Heart right ventricle (tissue), 16 donors: ENCODE data around the gene ZNF705A. TPM values are rescaled to one million over a fixed set of nuclear protein-coding genes. Genes with fewer than 3 reads are reported as not detected.
"Not testable (repeated sequence)": the region's sequence is repeated elsewhere in the genome, so short reads cannot be mapped to it uniquely, and the experiment has no call there.

Source experiments
- ATAC-seq, 8 donors: fragments of 200-7000 bp; cut with Tn5 transposase; one replicate each; pipeline ENCODE4 v1.9.1; 2020; ENCODE audit warnings: mild to moderate bottlenecking in 8 of 8, moderate library complexity in 8 of 8, moderate number of reproducible peaks in 1 of 8
- DNase-seq, 2 donors: peaks; one replicate each; pipeline ENCODE4 v3.0.0-alpha.2; 2020
- H3K27ac ChIP-seq, 10 donors: fragments of 200-600 bp; sonication (generic) in 2 of 10; one replicate each; pipeline versions ENCODE4 v1.5.0 to v1.8.0; 2020 to 2022; ENCODE audit warnings: mild to moderate bottlenecking in 3 of 10
- H3K27me3 ChIP-seq, 7 donors: fragments of 200-600 bp; one replicate each; pipeline ENCODE4 v1.8.0; 2021 to 2022; ENCODE audit warnings: mild to moderate bottlenecking in 2 of 7
- H3K36me3 ChIP-seq, 9 donors: fragments of 200-600 bp; sonication (generic) in 1 of 9; one replicate each; pipeline versions ENCODE4 v1.5.0 to v1.8.0; 2020 to 2022; ENCODE audit warnings: mild to moderate bottlenecking in 2 of 9
- H3K4me1 ChIP-seq, 9 donors: fragments of 200-600 bp; sonication (generic) in 1 of 9; one replicate each; pipeline versions ENCODE4 v1.5.0 to v1.8.0; 2020 to 2022; ENCODE audit warnings: mild to moderate bottlenecking in 4 of 9
- H3K4me3 ChIP-seq, 10 donors: fragments of 200-600 bp; sonication (generic) in 2 of 10; one replicate each; pipeline versions ENCODE4 v1.5.0 to v1.8.0; 2020 to 2022; ENCODE audit warnings: mild to moderate bottlenecking in 7 of 10, moderate library complexity in 2 of 10
- H3K9me3 ChIP-seq, 11 donors: fragments of 200-600 bp in 10 of 11; sonication (generic) in 2 of 11; one replicate each; pipeline versions ENCODE4 v1.5.0 to v1.8.0; 2013 to 2022; ENCODE audit warnings: mild to moderate bottlenecking in 2 of 11, control low read depth in 1 of 11, moderate library complexity in 1 of 11
- whole genome bisulfite sequencing, 2 donors: extraction: QIAGEN DNeasy Blood & Tissue Kit; methylation state at CpG; one replicate each; pipeline ENCODE4 v1.1.7; 2013; ENCODE audit warnings: inconsistent platforms in 1 of 2; 5-methylcytosine and 5-hydroxymethylcytosine counted together
- intact Hi-C, 10 donors: fragments of 100-400 bp; cut with DNase I; formaldehyde crosslinking; loops; one replicate each; pipeline versions ENCODE4 v1.11.1 to v1.14.2; 2022
- polyA plus RNA-seq, 2 donors: library from polyadenylated mRNA; stranded (reverse); fragments of 200-250 nt; gene quantifications; one replicate each; pipeline ENCODE4 v1.2.3, GENCODE V29; 2013
- total RNA-seq, 10 donors: library from RNA; stranded (reverse); fragmentation: NEBNext Ultra II Directional in 3 of 10; extraction: Animal tissue kit (Norgen Biotek cat#: 25700) in 3 of 10; gene quantifications; one replicate each; pipeline versions ENCODE4 v1.2.1 to v1.2.4, GENCODE V29; 2021 to 2023
- TF ChIP-seq, protein P1 (sequence below), 9 donors: fragments of 200-600 bp; sonication (generic) in 2 of 9; IDR thresholded peaks; one replicate each; pipeline versions ENCODE4 v1.5.0 to v1.8.0; 2021 to 2022; ENCODE audit warnings: antibody characterized with exemption in 9 of 9, mild to moderate bottlenecking in 5 of 9, moderate library complexity in 1 of 9
- donor health status: Arrhythmogenic right ventricular cardiomyopathy.
- donor health status: ischemic (EF 13 %, LVEDD 7.1; RV severe dilation, severe dysfunction).
- donor health status: healthy with polysubstance abuse.
- donor health status: DM: no; HTN: yes; CAD: no.
- donor health status: DM: no; HTN: no; CAD: no.
- donor health status: ischemic (EF 25% LVEDD 6.9; RV normal size, moderate dysfunction).
- donor health status: ischemic (EF 25% LVEDD 5.7; RV mildly dilated, moderate dysfunction).
- donor health status: healthy.
- donor health status: DM: yes; HTN: yes; CAD: no.
- donor health status: Ischemic cardiomyopathy.
- donor health status: ischemic (EF 35%, LVEDD 5.7; RV mildly dilated, moderate dysfunction).
- donor health status: nonischemic (EF 11% LVEDD 7.7; RV severe dilation, severe dysfunction).
- donor health status: DM: yes; HTN: yes; CAD: no.
- donor health status: PGD.
- donor health status: ischemic (EF 29% LVEDD 5.4; RV normal size, mild dysfunction).
- donor health status: nonischemic (EF 23%, LVEDD 6.1; RV moderate dilation, normal function).

Gene ZNF705A
- total and polyA plus RNA-seq, 12 donors: not detected

GRCh38 chr12:8123124-8123912 is 33.5 kb upstream of the ZNF705A start, which contains the start of gene CLEC4A:
Gene CLEC4A, plus strand, starts transcription at chr12:8123617. Its CDS starts 262 bp downstream, at chr12:8123879.
- TF ChIP-seq, protein P1, sequence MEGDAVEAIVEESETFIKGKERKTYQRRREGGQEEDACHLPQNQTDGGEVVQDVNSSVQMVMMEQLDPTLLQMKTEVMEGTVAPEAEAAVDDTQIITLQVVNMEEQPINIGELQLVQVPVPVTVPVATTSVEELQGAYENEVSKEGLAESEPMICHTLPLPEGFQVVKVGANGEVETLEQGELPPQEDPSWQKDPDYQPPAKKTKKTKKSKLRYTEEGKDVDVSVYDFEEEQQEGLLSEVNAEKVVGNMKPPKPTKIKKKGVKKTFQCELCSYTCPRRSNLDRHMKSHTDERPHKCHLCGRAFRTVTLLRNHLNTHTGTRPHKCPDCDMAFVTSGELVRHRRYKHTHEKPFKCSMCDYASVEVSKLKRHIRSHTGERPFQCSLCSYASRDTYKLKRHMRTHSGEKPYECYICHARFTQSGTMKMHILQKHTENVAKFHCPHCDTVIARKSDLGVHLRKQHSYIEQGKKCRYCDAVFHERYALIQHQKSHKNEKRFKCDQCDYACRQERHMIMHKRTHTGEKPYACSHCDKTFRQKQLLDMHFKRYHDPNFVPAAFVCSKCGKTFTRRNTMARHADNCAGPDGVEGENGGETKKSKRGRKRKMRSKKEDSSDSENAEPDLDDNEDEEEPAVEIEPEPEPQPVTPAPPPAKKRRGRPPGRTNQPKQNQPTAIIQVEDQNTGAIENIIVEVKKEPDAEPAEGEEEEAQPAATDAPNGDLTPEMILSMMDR (IDR thresholded peaks at IDR 0.05): no peak
- H3K4me1 ChIP-seq: peaks cover 0 to 27% (median 0%) of the 10 kb centered on the region in 9 donors
- DNase-seq (no peak), ATAC-seq (no peak)
- WGBS, 2 donors: 85 to 92% methylated on average over 5 of the region's 5 CpGs
- H3K9me3 ChIP-seq: no peaks in the 10 kb centered on the region
- H3K27me3 ChIP-seq: no peaks in the 10 kb centered on the region
- H3K36me3 ChIP-seq: peaks cover 0 to 18% (median 0%) of the 10 kb centered on the region in 9 donors
- intact Hi-C loops: no loop called here
- peak within 1 kb of the TSS in 5 of 10 donors; percentile 1 to 47 (median 19) for H3K4me3 ChIP-seq
- peak within 1 kb of the TSS in 2 of 10 donors; percentile 27 to 79 for H3K27ac ChIP-seq

- 74 to 75% methylated on average over 4 of the region's 4 CpGs for WGBS, 2 donors
- Histone ChIP-seq H3K36me3 (peaks cover 0 to 31% (median 0%) of the 10 kb centered on the region in 9 donors), H3K27ac (no peak overlapping the region), H3K9me3 (no peaks in the 10 kb centered on the region), H3K27me3 (no peaks in the 10 kb centered on the region), H3K4me1 (peaks cover 0 to 27% (median 0%) of the 10 kb centered on the region in 9 donors), H3K4me3 (no peak overlapping the region)
- TF ChIP-seq, protein P1 (IDR thresholded peaks at IDR 0.05): no peak
- intact Hi-C loops: no loop called here
- ATAC-seq (no peak), DNase-seq (no peak)
Measured at GRCh38 chr12:8127138-8127537, 29.7 kb upstream of the ZNF705A start.

DNA sequence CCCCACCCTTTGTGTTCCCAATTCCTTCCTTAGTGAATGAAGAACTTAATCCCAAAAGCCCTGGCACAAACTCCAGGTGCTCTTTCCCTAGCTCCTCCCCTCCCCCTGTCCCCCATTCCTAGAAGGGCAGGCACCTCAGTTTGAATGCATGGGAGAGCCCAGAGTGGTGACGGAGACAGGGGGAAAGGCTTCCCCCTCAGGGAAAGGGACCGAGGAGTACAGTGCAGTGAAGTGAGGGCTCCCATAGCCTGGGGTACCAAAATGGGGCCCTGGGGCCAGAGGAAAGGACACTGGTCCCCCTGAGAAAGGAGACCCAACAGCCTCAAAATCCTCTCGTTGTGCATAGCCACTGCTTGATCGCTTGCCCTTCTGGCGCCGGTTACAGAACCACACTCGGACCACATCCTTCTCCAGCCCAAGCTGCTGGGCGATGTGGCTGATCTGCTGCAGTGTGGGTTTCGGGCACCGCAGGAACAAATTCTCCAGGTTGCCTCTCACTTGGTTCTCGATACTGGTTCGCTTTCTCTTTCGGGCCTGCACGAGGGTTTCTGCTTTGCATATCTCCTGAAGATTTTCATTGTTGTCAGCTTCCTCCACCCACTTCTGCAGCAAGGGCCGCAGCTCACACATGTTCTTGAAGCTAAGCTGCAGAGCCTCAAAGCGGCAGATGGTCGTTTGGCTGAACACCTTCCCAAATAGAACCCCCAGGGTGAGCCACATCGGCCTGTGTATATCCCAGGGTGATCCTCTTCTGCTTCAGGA is 23.0 kb upstream of the ZNF705A start:
- H3K4me3 ChIP-seq, H3K4me1 ChIP-seq, H3K9me3 ChIP-seq, DNase-seq, H3K27me3 ChIP-seq, intact Hi-C loops, ATAC-seq, H3K27ac ChIP-seq: not testable (repeated sequence)
- H3K36me3 ChIP-seq: peaks cover 0 to 68% (median 13%) of the 10 kb centered on the region in 9 donors
- 89 to 90% methylated on average over 15 to 16 of the region's 18 CpGs for WGBS, 2 donors

- intact Hi-C loops, H3K4me3 ChIP-seq, H3K4me1 ChIP-seq, H3K27me3 ChIP-seq, H3K27ac ChIP-seq, DNase-seq, H3K9me3 ChIP-seq, ATAC-seq: not testable (repeated sequence)
- H3K36me3 ChIP-seq: peaks cover 0 to 65% (median 13%) of the 10 kb centered on the region in 9 donors
- 95 to 96% methylated on average over 23 of the region's 23 CpGs for WGBS, 2 donors
Measured at GRCh38 chr12:8134398-8134930, 22.4 kb upstream of the ZNF705A start.

GRCh38 chr12:8141647-8142046 is 15.2 kb upstream of the ZNF705A start:
- WGBS, 2 donors: 68 to 83% methylated on average over 8 of the region's 8 CpGs
- Histone ChIP-seq H3K9me3 (peaks cover 0 to 18% (median 6%) of the 10 kb centered on the region in 11 donors), H3K27me3 (peaks cover 0 to 20% (median 0%) of the 10 kb centered on the region in 7 donors), H3K36me3 (peaks cover 0 to 30% (median 13%) of the 10 kb centered on the region in 9 donors)
- ATAC-seq, intact Hi-C loops, H3K4me1 ChIP-seq, H3K4me3 ChIP-seq, H3K27ac ChIP-seq, DNase-seq: not testable (repeated sequence)
